HG03342 (cell line): ENCODE results near the gene CDRT4.
"Not testable (repeated sequence)": the region's sequence is repeated elsewhere in the genome, so short reads cannot be mapped to it uniquely, and the experiment has no call there.

Source experiments
- ATAC-seq: cut with Tn5 transposase; IDR thresholded peaks from one replicate; pipeline ENCODE4 v1.9.1; 2021; ENCODE audit warnings: mild to moderate bottlenecking, moderate library complexity; ENCODE audit not compliant: unreplicated experiment

Gene CDRT4

DNA sequence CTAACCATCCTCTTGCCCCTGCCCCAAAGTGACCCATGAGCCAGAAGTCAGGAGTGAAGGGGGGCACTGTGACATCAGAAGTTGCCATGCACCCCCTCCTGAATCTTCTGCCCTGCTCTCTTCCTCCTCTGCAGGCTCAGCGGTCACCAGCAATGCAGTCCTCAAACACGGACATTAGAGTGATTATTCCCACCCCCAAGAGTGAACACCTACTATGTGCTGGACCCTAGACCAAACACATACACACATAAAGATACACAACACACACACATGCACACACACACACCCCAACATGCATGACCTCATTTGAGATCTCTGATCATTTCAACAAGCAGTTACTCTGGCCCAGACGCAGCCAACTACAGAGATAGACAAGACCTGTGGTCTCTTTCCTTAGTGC lies at the start of gene CDRT4:
TSS of gene CDRT4 (minus strand) at position 30 of the 400 bp plus-strand sequence. CDS start 27,383 bp downstream, outside the sequence.
- ATAC-seq: no peak

DNA sequence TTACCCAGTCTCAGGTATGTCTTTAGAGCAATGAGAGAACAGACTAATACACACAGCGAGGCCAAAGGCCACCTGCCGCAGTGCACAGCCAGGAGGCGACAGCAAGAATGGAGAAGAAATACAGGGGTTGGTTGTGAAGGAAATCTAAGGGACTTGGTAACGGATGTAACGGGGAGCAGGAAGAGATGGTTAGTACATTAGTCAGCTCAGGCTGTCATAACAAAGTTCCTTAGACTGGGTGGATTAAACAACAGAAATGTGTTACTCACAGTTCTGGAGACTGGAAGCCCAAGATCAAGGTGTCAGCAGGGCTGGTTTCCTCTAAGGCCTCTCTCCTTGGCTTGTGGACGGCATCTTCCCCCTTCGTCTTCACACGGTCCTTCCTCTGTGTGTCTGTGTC lies 48.7 kb upstream of the CDRT4 start:
- ATAC-seq: no peak

DNA sequence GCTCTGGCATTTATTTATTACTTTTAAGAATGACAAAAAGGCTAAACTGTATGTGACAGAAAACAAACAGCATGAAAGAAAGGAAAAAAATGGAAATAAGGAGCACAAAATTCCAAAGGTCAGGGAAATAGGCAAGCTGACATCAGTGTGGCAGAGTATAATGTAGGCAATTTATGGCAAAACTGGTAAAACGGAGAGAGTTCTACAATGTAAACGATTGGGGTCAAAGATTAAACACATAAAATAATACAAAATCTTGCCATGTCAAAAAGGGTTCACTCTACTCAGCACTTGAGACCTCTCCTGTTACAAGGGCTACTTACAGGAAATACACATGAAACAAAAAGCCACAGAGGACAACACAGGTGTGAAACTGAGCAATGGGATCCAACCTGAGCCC lies 47.0 kb upstream of the CDRT4 start:
- no peak for ATAC-seq

DNA sequence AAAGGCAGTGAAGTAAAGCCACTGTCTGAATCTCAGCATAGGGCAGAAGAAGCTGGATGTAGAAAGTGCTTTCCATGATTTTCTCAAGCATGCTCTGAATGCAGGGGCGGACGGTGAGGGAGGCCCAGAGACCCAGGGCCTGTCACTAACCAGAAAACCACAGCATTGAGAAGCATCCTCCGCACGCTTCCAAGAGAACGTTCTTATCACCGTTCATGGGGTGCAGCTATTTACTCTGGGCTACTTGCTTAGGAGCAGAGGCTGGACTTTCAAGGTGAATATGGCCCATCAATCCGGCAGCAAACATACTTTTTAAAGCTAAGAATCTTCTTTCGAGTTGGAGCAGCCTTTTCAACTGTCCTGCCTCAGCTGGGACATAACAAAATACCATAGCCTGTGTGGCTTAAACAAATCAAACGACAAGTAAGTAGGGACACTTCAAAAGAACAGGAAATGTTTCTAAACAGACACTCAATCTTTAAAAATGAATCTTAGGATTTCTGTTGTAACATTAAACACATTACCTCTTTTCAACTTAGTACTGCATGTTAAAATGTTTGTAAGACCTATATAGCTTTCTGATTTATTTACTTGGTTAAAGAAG lies 46.5 kb upstream of the CDRT4 start:
- no peak for ATAC-seq

DNA sequence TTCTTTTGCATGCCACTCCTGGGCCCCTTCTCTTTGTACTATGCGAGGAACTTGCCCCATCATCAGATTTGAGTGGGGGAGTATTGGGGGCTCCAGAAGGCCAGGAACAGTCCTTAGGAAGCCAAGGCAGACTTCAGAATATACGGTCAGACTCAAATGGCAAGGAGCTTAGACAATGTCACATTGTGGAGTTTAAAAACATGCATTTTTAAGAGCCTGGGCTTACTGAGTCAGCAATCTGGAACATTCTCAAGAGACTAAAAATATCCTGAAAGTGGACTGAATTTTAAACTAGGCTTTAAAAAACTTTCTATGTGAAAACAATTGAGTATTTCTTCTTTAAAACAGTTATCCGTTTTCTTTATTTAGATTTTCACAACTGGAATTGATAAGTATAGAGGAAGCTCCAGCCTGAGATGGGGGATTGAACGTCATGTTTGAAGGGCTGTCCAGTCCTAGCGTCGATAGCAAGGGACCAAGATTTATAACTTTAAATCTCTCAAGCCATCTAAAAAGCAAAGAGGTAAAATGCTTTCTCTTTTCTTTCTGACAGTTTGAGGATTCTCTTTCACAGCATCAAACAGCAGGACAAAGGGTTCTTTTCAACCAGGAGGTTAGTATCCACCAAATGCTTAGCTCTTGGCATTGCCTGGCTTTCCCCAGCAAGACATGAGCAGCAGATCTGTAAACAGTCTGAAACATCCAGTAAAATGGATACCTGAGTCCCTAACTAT lies 45.8 kb upstream of the CDRT4 start:
- ATAC-seq: no peak

DNA sequence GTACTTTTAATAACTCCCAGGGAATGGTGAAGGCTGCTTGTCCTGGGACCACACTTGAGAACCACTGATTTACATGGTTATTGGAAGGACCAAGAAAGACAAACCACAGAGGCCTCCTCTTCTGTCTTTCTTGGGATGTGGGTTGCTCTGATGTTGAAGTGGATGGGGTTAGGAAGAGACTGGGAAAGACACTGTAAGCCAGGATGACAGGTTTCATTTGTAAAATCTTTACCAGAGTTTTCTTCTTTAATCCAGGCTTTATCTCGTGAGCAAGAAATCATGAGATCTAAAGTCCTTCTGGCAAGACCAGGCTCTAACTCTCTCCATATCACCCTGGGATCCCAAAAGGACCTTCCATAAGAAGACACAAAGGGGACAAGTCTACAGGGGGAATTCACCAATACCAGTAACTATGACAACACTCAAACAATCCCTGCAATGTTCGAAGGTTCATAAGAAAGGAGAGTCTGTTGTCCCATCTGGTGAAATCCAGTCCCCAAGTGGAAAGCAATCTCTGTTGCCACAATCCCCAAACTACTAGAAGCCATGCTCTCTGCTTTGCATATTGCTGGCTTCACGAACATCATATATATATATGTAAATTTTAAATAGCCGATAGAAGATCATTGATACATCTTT lies 44.8 kb upstream of the CDRT4 start:
- ATAC-seq: no peak

DNA sequence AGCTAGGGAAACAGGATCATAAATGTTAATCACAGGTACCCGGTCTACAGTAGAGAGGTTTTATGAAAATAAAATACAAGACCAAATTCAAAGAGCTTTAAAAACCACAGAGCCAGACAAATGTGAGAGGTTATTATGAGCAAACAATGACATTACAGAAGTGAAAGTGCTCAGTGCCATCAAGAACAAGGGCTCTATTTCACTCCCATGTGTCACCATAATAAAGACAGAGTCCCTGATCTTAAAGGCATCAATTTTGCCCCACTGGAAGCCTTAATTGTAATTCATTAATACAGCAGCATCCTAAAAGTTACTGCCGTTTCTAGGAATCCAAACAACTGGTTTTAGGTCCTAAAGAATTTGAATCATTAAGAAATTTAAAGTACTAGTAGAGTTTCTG lies 43.7 kb upstream of the CDRT4 start:
- no peak for ATAC-seq

DNA sequence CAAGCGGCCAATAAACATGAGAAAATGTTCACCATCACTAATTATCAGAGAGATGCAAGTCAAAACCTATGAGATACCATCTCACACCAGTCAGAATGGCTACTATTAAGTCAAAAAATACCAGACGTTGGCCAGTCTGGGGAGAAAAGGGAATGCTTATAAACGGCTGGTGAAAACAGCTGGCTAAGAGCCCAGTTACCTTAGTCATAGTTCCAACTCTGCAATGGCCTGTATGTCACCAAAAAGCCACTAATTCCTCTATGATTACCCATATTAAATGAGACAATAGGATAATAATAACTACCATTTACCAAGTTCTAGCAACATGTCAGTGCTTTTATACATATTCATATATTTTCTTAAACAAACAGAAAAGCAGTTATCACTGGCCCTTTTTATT lies 42.9 kb upstream of the CDRT4 start:
- ATAC-seq: no peak

DNA sequence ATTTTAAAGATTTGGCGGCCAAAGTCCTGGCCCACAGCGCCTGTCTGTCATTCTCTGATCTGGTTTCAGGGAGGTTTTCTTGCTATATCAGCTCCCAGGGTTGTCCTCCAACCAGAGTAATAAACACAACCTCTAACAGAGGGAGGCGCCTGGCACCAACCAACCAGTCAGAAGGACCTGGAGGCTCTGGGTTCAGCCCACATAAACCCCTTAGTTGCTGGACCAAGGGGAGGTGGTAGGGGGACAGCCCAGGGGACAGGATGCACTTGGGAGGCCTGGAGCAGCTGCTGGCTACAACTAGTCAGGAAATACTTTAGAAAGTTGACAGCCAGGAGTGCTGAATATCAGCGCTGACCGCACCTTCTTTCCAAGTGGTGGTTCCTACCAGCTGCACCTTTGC lies 41.7 kb upstream of the CDRT4 start:
- ATAC-seq: no peak

DNA sequence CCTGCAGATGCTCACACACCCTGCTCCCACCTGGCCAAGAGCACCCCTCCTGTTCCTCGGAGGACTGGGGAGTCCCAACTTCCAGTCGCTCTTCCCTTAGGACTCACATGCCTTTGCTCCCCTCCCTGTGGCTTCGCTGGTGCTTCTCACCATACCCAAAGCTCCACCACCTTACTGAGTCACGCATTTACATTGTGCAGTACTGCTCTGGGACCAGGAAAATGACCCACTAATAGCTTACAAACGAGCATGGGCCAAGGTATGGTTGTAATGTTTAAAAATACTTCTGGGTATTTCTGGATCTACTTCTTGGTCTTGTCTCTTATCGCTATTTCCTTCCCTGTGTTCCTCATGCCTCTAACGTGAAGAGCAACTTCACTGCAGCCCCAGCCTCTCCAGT lies 41.0 kb upstream of the CDRT4 start:
- ATAC-seq: no peak

DNA sequence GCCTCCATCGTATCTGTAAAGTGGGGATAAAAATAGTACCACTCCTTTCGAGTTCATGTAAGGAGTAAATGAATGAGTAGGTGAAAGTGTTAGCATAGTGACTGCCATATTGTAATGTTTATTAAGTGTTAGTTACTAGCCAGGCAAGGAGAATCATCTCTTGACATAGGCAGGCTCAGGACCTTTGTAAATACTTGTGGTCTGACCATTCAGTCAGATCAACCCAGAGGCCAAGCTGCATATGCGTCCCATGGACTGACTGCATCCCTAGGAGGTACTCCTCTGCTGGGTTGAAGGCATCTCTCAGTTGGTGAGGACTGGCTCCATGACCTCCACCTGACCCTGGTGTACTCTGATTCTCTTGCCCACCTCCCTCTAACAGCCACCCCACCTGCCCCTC lies 40.5 kb upstream of the CDRT4 start:
- no peak for ATAC-seq

DNA sequence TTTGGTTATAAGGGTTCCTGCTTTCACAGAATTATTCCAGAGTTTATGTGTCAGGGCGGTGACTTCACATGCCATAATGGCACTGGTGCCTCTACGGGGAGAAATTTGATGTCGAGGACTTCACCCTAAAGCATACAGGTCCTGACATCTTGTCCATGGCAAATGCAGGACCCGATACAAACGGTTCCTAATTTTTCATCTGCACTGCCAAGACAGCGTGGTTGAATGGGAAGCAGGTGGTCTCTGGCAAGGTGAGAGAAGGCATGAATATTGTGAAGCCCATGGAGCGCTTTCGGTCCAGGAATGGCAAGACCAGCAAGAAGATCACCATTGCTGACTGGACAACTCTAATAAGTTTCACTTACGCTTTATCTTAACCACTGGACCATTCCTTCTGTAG lies 39.6 kb upstream of the CDRT4 start:
- no peak for ATAC-seq

DNA sequence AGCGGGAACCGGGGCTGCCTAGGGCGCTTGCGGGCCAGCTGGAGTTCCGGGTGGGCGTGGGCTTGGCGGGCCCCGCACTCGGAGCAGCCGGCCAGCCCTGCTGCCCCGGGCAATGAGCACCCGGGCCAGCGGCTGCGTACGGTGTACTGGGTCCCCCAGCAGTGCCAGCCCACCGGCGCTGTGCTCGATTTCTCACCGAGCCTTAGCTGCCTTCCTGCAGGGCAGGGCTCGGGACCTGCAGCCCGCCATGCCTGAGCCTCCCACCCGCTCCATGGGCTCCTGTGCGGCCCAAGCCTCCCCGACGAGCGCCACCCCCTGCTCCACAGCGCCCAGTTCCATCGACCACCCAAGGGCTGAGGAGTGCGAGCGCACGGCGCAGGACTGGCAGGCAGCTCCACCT lies 38.3 kb upstream of the CDRT4 start:
- ATAC-seq: not testable (repeated sequence)

DNA sequence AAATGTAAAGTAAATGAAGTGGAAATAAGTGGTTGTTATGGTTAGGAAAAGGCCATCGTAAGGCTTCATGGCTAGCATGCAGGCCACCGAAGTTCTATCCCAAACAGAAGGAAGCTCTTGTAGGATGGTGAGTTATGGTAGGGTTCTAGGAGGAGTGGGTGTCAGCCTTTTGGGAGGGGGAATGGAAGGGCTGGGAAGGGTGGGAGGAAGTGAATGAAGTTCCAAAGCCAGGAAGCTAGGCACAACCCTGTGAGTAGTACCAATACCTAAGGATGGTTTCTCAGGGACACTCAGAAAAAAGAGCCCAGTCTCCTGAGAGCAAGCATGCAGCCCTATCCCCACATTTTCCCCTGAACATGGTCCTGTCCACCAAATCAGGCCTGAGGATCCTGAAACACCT lies 36.3 kb upstream of the CDRT4 start:
- ATAC-seq: no peak

DNA sequence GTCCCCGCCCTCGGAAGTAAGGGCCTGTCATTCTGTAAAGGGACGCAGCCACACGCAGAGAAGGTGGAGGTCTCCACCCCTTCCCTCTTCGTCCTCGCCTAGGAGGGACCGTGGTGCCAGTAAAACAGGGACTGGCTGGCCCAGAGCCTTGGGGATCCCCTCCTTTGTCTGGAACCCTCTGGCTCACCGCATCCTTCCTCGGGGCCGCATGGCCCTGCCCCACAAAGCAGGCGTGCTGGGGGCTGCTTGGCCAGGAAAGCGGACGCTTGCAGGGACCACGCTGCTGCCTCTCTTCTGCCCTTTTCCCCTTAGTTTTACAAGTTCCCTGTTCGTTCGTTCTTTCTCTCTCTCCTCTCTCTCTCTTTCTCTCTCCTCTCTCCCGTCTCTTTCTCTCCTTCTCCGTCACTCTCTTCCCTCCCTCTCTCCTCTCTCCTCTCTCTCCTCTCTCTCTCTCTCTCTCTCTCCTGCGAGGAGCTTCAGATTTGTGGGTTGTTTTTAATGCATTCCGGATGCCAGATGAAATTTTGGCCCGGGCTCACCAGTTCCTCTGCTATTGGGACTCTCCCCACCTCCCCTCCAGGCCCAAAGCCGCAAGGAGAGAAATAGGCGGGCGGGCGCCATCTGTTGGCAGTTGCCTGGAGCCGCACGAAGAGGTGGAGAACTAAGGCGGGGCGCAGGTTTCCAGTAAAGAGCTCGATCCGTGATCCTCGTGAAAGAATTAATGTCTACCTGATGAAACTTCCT lies 35.1 kb upstream of the CDRT4 start:
- peak; percentile 83 for ATAC-seq

DNA sequence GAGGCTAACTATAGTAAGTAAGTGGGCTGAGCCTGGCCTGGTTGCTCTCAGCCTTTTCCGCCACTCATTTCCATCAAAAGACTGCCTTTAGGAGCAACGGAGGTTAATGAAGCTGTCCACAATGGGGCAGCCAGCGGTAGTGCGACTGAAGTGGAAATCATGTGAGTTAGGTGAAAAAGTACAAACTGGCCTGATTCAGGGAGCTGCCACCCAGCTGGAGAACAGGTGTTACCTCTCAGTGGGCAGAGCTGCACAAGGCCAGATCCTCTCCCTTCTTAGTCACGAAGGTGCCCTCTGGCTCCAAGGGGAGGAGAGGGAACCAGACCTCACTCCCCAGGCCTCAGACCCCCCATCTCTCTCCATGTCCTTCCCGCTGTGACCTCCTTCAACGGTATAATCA lies 34.4 kb upstream of the CDRT4 start:
- no peak for ATAC-seq

DNA sequence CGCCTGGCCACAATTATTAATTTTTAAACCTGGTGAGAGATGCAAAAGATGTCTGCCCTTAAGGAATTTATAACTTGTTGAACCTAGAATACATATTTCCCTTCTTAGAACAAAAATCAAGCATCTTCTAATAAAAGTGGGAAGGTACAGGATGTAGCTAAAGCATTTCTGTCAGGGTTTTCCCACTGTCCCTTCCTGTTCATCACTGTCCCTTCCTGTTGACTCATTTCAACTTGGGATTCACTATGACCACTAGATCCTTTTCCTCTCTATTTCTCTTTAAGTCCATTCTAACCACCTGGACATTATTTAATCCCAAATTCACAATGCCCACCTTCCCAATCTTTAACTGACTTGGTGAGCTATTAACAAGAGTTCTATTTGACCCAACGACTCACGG lies 33.9 kb upstream of the CDRT4 start:
- no peak for ATAC-seq

DNA sequence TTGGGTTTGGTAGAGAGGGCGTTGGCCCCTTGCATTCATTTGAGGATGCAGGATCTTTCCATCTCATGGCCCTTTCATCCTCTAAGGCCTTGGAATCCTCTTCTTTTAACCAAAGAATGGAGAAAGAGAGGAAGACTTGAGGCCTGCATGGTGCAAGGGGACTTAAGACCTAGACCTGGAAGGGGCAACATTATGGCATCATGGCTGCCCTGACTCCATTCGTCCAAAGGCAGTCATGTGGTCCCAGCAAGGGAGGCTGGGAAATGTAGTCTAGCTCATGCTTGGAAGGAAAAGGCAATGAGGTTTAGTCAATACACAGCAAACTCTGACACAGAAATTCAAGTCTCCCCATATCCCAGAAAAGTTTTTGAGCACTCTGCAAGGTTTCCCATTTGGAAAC lies 30.7 kb upstream of the CDRT4 start:
- ATAC-seq: no peak

DNA sequence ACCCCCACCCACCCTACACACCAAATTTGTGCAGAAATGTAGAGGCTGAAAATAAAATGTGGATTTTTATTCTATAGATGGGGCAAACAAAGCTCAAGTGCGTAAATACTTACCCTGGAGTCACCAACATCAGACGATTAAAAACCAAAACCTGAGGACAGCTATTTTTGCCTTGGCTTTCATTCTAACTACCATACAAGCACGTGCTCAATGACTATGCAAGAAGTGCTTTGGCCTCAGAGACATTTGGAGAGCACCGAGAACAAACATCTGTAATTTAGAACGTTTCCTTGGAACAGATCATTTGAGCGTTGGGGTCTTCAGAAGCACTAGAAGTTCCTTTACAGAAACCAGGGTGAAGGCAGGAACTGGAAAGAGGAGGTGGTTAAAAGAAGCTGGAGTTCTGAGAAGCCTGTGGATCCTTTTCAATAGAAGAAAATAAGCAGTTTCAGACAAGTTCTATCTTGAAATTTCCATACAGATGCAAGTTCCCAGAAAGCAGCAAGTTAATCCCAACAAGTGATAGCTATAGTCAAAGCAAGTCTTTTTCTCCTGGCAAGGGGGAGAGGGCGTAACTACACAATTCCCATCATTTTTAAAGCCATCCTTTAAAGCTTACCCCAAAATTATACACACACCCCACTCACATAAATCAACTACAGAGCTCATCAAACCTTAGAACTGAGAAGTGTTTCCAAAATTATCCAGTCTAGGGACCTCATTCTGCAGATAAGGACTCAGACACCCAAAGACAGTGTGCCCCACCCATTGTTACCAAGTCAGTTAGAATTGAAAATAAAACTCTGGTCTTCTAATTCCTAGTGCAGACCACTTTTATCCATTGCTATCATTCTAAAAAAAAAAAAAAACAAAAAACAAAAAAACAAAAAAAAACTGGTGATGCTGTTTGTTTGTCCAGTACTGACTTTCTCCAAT lies 29.6 kb upstream of the CDRT4 start:
- no peak for ATAC-seq

DNA sequence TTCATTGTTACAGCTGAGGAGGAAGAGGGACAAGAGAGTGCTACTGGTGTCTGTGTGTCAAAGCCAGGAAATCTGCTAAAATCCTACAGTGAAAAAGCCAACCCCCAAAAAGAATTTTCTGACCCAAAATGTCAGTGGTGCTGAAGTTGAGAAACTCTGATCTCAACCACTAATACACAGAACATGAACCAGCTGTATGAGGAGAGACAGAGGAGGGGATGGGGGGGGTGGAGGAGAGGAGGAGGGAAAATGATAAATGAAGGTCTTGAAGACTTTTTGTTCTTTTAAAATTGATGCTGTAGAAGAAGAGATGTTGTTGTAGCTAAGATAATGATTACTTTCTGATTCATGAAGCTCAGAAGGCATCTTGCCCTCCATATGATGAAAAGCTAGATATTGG lies 27.4 kb upstream of the CDRT4 start:
- no peak for ATAC-seq

DNA sequence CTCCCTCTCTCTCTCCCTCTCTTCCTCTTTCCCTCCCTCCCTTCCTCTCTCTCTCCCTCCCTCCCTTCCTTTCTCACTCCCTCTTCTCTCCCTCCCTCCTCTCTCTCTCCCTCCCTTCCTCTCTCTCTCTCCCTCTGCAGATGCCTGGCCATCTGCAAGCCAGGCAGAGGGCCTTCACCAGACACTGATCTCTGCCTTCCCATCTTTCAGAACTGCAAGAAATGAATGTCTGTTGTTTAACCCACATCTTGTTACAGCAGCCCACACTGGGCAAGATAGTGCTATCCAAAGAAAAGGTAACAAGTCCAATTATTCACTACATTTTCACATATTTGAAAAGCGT lies 26.2 kb upstream of the CDRT4 start:
- no peak for ATAC-seq
